K562 (cell line): Measurements from ENCODE around the gene KIRREL1. TPM values are rescaled to one million over a fixed set of nuclear protein-coding genes. Genes with fewer than 3 reads are reported as not detected.

Experiments used
- ATAC-seq: fragments of 200-7000 bp; cut with Tn5 transposase; 3 replicates; pipeline ENCODE4 v1.9.1; 2020; ENCODE audit warnings: moderate library complexity
- BruUV-seq: library from RNA; stranded (reverse); fragments of 400-500 nt; replicated peaks from 2 replicates; lab custom pipeline; 2021; lab: Mats Ljungman, UMichigan
- CTCF ChIA-PET: fragments of 300-600 bp; formaldehyde crosslinking; extraction: SDS; loops from one replicate; lab custom pipeline; 2021; ENCODE audit warnings: low intra/inter-chr PET ratio; lab: Yijun Ruan, JAX
- POLR2A ChIA-PET: fragments of 300-600, 350-650 bp; sonication (Branson Sonifier 250); formaldehyde crosslinking; extraction: SDS; loops from one replicate; lab custom pipeline; 2021; ENCODE audit warnings: antibody characterized with exemption, inconsistent platforms; lab: Yijun Ruan, JAX
- DNase-seq, 4 experiments: peaks; one replicate each; pipeline versions ENCODE4 v3.0.0 to v3.0.0-alpha.2; 2011 to 2018; ENCODE audit warnings: low spot score in 3 of 4, mixed read lengths in 3 of 4; ENCODE audit errors: extremely low read depth in 1 of 4
- FAIRE-seq: peaks from 2 replicates; lab custom pipeline; 2011; peaks lifted over from hg19 to GRCh38; lab: Jason Lieb, UNC
- H2AFZ ChIP-seq: 2 replicates; pipeline ENCODE4 v1.6.0; 2011; ENCODE audit warnings: low read depth, low read length, control low read depth, inconsistent platforms
- H3K27ac ChIP-seq: fragments of 200-600 bp; 3 replicates; pipeline ENCODE4 v1.8.0; 2011; ENCODE audit warnings: low read depth, mild to moderate bottlenecking, control low read depth, inconsistent platforms, low read length, moderate library complexity, mixed read lengths; ENCODE audit errors: extremely low read depth
- H3K27me3 ChIP-seq, 2 experiments: fragments of 300-600 bp in 1 of 2; 2 replicates in 1 of 2; 3 replicates in 1 of 2; pipeline versions ENCODE4 v1.6.0 to v1.8.0; 2011; ENCODE audit warnings: inconsistent platforms in 2 of 2, low read length in 2 of 2, mild to moderate bottlenecking in 1 of 2, mixed read lengths in 1 of 2, moderate library complexity in 1 of 2; ENCODE audit not compliant: control insufficient read depth in 2 of 2, insufficient read depth in 2 of 2
- H3K36me3 ChIP-seq: fragments of 300-600 bp; 3 replicates; pipeline ENCODE4 v1.8.0; 2011; ENCODE audit warnings: mild to moderate bottlenecking, low read length, inconsistent platforms; ENCODE audit not compliant: control insufficient read depth, insufficient read depth
- H3K4me1 ChIP-seq, 2 experiments: fragments of 200-600 bp in 1 of 2; replicated peaks in 1 of 2; 2 replicates in 1 of 2; 3 replicates in 1 of 2; pipeline versions ENCODE4 v1.5.1 to v1.8.0; 2011; ENCODE audit warnings: inconsistent platforms in 2 of 2, low read length in 2 of 2, mild to moderate bottlenecking in 1 of 2, mixed read lengths in 1 of 2, moderate library complexity in 1 of 2; ENCODE audit not compliant: control insufficient read depth in 2 of 2, insufficient read depth in 2 of 2
- H3K4me2 ChIP-seq: 2 replicates; pipeline ENCODE4 v1.6.1; 2011; ENCODE audit warnings: low read length, control low read depth, inconsistent platforms, mixed read lengths; ENCODE audit not compliant: insufficient read depth
- H3K4me3 ChIP-seq: fragments of 200-600 bp; sonication (generic), shearing (Covaris generic); 2 replicates; pipeline ENCODE4 v1.5.1; 2016; ENCODE audit warnings: control low read depth, inconsistent platforms
- H3K79me2 ChIP-seq: fragments of 200-600 bp; 3 replicates; pipeline ENCODE4 v1.8.0; 2011; ENCODE audit warnings: low read length, inconsistent platforms; ENCODE audit not compliant: control insufficient read depth, insufficient read depth
- H3K9ac ChIP-seq, 2 experiments: 2 replicates each; pipeline versions ENCODE4 v1.6.0 to v1.6.1; 2011; ENCODE audit warnings: low read depth in 2 of 2, low read length in 2 of 2, control low read depth in 1 of 2, inconsistent platforms in 1 of 2, mild to moderate bottlenecking in 1 of 2, mixed read lengths in 1 of 2; ENCODE audit not compliant: insufficient read depth in 1 of 2
- H3K9me1 ChIP-seq: one replicate; pipeline ENCODE4 v1.6.0; 2011; ENCODE audit warnings: inconsistent platforms, mild to moderate bottlenecking, low read length, moderate library complexity; ENCODE audit not compliant: control insufficient read depth, insufficient read depth
- H3K9me3 ChIP-seq: replicated peaks from 2 replicates; pipeline ENCODE4 v1.5.1; 2011; ENCODE audit warnings: low read depth, low read length, inconsistent platforms; ENCODE audit not compliant: control insufficient read depth, insufficient read depth
- H4K20me1 ChIP-seq: replicated peaks from 2 replicates; pipeline ENCODE4 v1.6.1; 2011; ENCODE audit warnings: low read length, inconsistent platforms, mixed read lengths; ENCODE audit not compliant: control insufficient read depth, insufficient read depth
- CBX5 ChIP-seq: IDR thresholded peaks from 2 replicates; pipeline ENCODE4 v1.6.1; 2014; ENCODE audit warnings: low read depth, borderline replicate concordance
- FOXJ2 ChIP-seq: fragments of 200-800 bp; sonication (Bioruptor generic); IDR thresholded peaks from 2 replicates; pipeline ENCODE4 v1.6.1; 2016; ENCODE audit warnings: missing genetic modification characterization, missing compliant biosample characterization
- KAT2B ChIP-seq: IDR thresholded peaks from one replicate; pipeline ENCODE4 v1.6.1; 2012; ENCODE audit warnings: low read depth, mild to moderate bottlenecking, control low read depth, inconsistent platforms, low read length, moderate library complexity
- NFXL1 ChIP-seq: fragments of 450-650 bp; formaldehyde crosslinking; IDR thresholded peaks from 2 replicates; pipeline ENCODE4 v1.4.0; 2021; ENCODE audit warnings: mild to moderate bottlenecking
- POU5F1 ChIP-seq: fragments of 150-350 bp; IDR thresholded peaks from 2 replicates; pipeline ENCODE4 v1.6.1; 2014; ENCODE audit warnings: borderline replicate concordance, low read length, low read depth, mild to moderate bottlenecking; ENCODE audit not compliant: partially characterized antibody
- SMARCB1 ChIP-seq: IDR thresholded peaks from 2 replicates; pipeline ENCODE4 v1.6.1; 2011; ENCODE audit warnings: improper control_type of control experiment, low read depth; ENCODE audit not compliant: insufficient read length
- TCFL5 ChIP-seq: fragments of 250-450 bp; sonication (Bioruptor Pico); conservative IDR thresholded peaks from 2 replicates; pipeline ENCODE4 v1.6.1; 2021; ENCODE audit warnings: mild to moderate bottlenecking, moderate library complexity, matching md5 sums
- ZC3H4 ChIP-seq: sonication (generic); formaldehyde crosslinking; IDR thresholded peaks from 2 replicates; pipeline ENCODE4 v1.9.0; 2021; ENCODE audit warnings: missing genetic modification reagents, borderline replicate concordance
- ZNF707 ChIP-seq: fragments of 250-450 bp; sonication (Bioruptor Pico); conservative IDR thresholded peaks from 2 replicates; pipeline ENCODE4 v1.8.0; 2022; ENCODE audit warnings: inconsistent platforms, mild to moderate bottlenecking, moderate library complexity
- WGBS: fragments of 100-300 bp; shearing (Covaris generic); methylation state at CpG from one replicate; pipeline ENCODE4 v1.1.6; 2016; ENCODE audit warnings: low coverage, mixed read lengths; ENCODE audit not compliant: insufficient coverage; ENCODE audit errors: missing lambda C conversion rate; 5-methylcytosine and 5-hydroxymethylcytosine counted together
- in situ Hi-C: fragments of 300-500 bp; cut with MboI; formaldehyde crosslinking; loops from 4 replicates; pipeline ENCODE4 v1.15.0; 2018; ENCODE audit warnings: inconsistent platforms, mixed read lengths
- intact Hi-C: fragments of 100-400 bp; cut with micrococcal nuclease; formaldehyde crosslinking; loops from 2 replicates; pipeline ENCODE4 v1.14.2; 2022
- polyA plus RNA-seq, 8 experiments: library from polyadenylated mRNA; depleted of rRNA in 4 of 8; stranded (reverse) in 5 of 8; unstranded in 3 of 8; fragments of >200 nt; fragmentation: Nextera tagmentation in 2 of 8; fragmentation: Illumina TruSeq in 1 of 8; extraction: Ambion mirVana in 2 of 8; extraction: Trizol in 1 of 8; gene quantifications; 2 replicates each; pipeline versions ENCODE4 v1.2.1 to v1.2.3, GENCODE V29; 2011 to 2014; ENCODE audit warnings: inconsistent platforms in 1 of 8, missing spikeins in 1 of 8
- total RNA-seq, 7 experiments: library from RNA; depleted of rRNA in 6 of 7; stranded (reverse); fragments of >200 nt in 6 of 7; fragmentation: Illumina TruSeq in 2 of 7; extraction: Trizol in 2 of 7; gene quantifications; 2 replicates each; pipeline versions ENCODE4 v1.2.1 to v1.2.3, GENCODE V29; 2011 to 2021; ENCODE audit warnings: low replicate concordance in 1 of 7
- TF ChIP-seq, protein P1 (sequence below): sonication (generic); formaldehyde crosslinking; IDR thresholded peaks from 2 replicates; pipeline ENCODE4 v1.8.1; 2023; ENCODE audit warnings: mild to moderate bottlenecking, missing genetic modification reagents

Gene KIRREL1
- total and polyA plus RNA-seq, 9 of the 15 experiments (the other 6 are each of a cell fraction or from before 2014, with no cell fraction given), result under 0.01 to 0.22 (median 0.03) TPM; not detected in 3

DNA sequence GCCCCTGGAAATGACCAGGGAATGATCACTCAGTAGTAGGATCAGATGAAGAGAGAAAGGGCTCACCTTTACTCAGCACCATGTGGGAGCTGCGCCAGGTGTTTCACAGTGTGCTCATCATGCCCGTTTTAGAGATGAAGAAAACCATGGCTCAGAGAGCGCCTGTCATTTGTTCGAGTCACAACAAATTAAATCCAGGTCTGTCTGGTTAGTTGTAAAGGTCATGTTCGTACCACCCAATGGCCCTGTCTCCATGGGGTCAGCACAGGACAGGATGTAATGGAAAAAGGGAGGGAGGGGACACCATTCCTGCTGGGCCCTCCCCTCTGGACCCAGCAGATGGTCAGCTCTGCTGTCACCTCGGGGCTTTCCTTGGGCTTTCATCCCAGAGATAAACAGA, 15.2 kb downstream of the KIRREL1 start:
- Histone ChIP-seq H3K4me3 (no peak overlapping the region), H2AFZ (no peak overlapping the region), H3K9me3 (no peaks in the 10 kb centered on the region), H3K36me3 (no peaks in the 10 kb centered on the region), H3K4me1 (no peaks in the 10 kb centered on the region), H3K79me2 (no peaks in the 10 kb centered on the region), H3K9ac (no peak overlapping the region), H3K9me1 (no peaks in the 10 kb centered on the region), H3K27ac (no peak overlapping the region), H3K27me3 (peaks cover 6 to 33% of the 10 kb centered on the region in 2 experiments; a peak in 4 of 5 replicates), H4K20me1 (no peaks in the 10 kb centered on the region), H3K4me2 (no peak overlapping the region)
- ChIA-PET POLR2A (no interaction called here), CTCF (no interaction called here)
- FAIRE-seq (no peak), DNase-seq (no peak), ATAC-seq (no peak)
- TF ChIP-seq POU5F1, result no peak
- TF ChIP-seq, protein P1, sequence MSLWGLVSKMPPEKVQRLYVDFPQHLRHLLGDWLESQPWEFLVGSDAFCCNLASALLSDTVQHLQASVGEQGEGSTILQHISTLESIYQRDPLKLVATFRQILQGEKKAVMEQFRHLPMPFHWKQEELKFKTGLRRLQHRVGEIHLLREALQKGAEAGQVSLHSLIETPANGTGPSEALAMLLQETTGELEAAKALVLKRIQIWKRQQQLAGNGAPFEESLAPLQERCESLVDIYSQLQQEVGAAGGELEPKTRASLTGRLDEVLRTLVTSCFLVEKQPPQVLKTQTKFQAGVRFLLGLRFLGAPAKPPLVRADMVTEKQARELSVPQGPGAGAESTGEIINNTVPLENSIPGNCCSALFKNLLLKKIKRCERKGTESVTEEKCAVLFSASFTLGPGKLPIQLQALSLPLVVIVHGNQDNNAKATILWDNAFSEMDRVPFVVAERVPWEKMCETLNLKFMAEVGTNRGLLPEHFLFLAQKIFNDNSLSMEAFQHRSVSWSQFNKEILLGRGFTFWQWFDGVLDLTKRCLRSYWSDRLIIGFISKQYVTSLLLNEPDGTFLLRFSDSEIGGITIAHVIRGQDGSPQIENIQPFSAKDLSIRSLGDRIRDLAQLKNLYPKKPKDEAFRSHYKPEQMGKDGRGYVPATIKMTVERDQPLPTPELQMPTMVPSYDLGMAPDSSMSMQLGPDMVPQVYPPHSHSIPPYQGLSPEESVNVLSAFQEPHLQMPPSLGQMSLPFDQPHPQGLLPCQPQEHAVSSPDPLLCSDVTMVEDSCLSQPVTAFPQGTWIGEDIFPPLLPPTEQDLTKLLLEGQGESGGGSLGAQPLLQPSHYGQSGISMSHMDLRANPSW (CRISPR knock-in tag), result no peak
- TF ChIP-seq CBX5, result no peak
- TF ChIP-seq FOXJ2 (tag), result no peak
- no peak for TF ChIP-seq KAT2B
- no peak for TF ChIP-seq ZC3H4 (CRISPR knock-in tag)
- no peak for TF ChIP-seq TCFL5
- no peak for TF ChIP-seq ZNF707
- TF ChIP-seq NFXL1, result no peak
- no peak for TF ChIP-seq SMARCB1
- in situ Hi-C loops, result loop anchor here (10.0 kb wide), 1 partner anchor 86 kb away; no protein-coding TSS in a partner anchor
- WGBS, result 6% methylated on average over 6 of the region's 6 CpGs
- no TSS peak for BruUV-seq
- intact Hi-C loops, result no loop called here
